Measurements from ENCODE around the gene CLNK. TPM values are rescaled to one million over a fixed set of nuclear protein-coding genes. Genes with fewer than 3 reads are reported as not detected.

The CLNK gene
- total and polyA plus RNA-seq, 2 of the 13 experiments (the other 11 are each of a cell fraction or from before 2014, with no cell fraction given) = not detected

DNA sequence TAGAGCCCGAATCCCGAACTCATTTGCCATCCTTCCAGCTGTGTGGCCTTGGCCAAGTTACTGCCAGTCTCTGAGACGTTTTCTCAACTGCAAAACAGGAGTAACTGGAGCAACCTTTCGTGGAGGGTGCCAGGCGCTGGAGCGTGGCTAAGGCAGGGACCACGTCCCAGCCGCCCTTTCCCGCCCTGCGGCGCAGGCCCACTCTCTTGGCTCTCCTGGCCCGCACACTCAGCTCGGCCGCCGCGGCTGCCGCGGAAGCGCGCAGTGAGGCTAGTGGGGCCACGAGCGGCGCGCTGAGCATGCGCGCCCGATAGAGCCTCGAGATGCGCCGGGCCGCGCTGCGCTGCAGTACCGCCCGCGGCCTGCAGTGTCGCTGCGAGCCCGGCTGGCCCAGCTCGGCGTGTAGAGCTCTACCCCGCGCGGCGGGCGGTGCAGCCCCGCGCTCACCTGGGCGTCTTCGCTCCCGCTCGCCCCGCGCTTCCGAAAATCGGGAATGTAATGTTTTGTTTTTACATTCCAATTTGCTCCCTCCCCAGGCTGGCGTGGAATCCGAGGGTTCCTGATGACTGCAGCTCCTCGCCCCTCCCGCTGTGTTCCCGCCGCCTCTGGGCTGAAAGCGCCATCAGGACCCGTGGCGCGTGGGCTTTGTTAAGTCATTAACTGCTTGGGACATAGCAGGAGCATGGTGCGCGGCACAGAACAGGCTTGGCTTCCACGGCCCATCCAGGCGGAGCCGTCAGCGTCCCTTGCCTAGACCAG is 223.3 kb downstream of the CLNK start:
- H3K4me2 ChIP-seq (ENCODE audit: low read depth, low read length) = peak overlapping the region; percentile 27; the same call in 1 of the 2 replicates
- H3K27me3 ChIP-seq (ENCODE audit: control insufficient read depth in 1 of 2, insufficient read depth in 2 of 2, low read length in 2 of 2) = peaks cover 0 to 4% of the 10 kb centered on the region in 2 experiments; a peak in 1 of 5 replicates
- no peak for DNase-seq (ENCODE audit: low spot score)
- H3K9ac ChIP-seq (ENCODE audit: insufficient read depth, low read depth, low read length) = no peak overlapping the region
- H3K36me3 ChIP-seq (replicated peaks in 1 of 2; ENCODE audit: control insufficient read depth in 1 of 2, insufficient read depth in 2 of 2, low read length in 2 of 2) = no peaks in the 10 kb centered on the region
- POLR2A ChIA-PET = no interaction called here
- ATAC-seq = peak; percentile 98
- H4K20me1 ChIP-seq (ENCODE audit: insufficient read depth, low read length) = no peaks in the 10 kb centered on the region; the same call in 1 of the 2 replicates
- no peaks in the 10 kb centered on the region for H3K79me2 ChIP-seq (ENCODE audit: insufficient read depth, low read length)
- FAIRE-seq = no peak
- in situ Hi-C loops (cut with HindIII; ENCODE audit: extremely low pct_ligation_motif_present, low pct_unique_long_range_greater_than_20kb) (no loop called here), intact Hi-C loops (cut with micrococcal nuclease; ENCODE audit: unreplicated experiment) (loop anchor here (10.0 kb wide), 1 partner anchor 74 kb away; no protein-coding TSS in a partner anchor)
- no peaks in the 10 kb centered on the region for H3K4me1 ChIP-seq (ENCODE audit: insufficient read depth, low read length)
- H3K9me3 ChIP-seq (ENCODE audit: low read length) = no peaks in the 10 kb centered on the region
- CTCF ChIA-PET (ENCODE audit: low intra/inter-chr PET ratio, low total read pairs) = no interaction called here
- no TSS peak for BruUV-seq (replicated peaks)
- WGBS (ENCODE audit: low lambda C conversion rate) = 57% methylated on average over 45 of the region's 72 CpGs
- no peak overlapping the region for H3K4me3 ChIP-seq (replicated peaks in 1 of 3; ENCODE audit: insufficient read depth in 1 of 3, low read depth in 2 of 3, low read length in 3 of 3)
- H3K27ac ChIP-seq (ENCODE audit: extremely low read length, insufficient read depth, low read length) = no peak overlapping the region
- no peak overlapping the region for H2AFZ ChIP-seq (ENCODE audit: low read length)
- TF ChIP-seq ZNF256 (CRISPR knock-in tag; conservative IDR thresholded peaks at IDR 0.05) (no peak), DBP (CRISPR knock-in tag; IDR thresholded peaks at IDR 0.05; ENCODE audit: not compliant biosample characterization) (no peak), E2F1 (CRISPR knock-in tag; IDR thresholded peaks at IDR 0.05) (no peak), KDM2A (CRISPR knock-in tag; IDR thresholded peaks at IDR 0.05; ENCODE audit: borderline replicate concordance, low read depth) (no peak), ATF5 (CRISPR knock-in tag; IDR thresholded peaks at IDR 0.05; ENCODE audit: low read depth) (no peak), ZNF687 (CRISPR knock-in tag; IDR thresholded peaks at IDR 0.05) (peak; percentile 27; the same call in 1 of the 2 replicates), ZNF12 (CRISPR knock-in tag; IDR thresholded peaks at IDR 0.05) (no peak), STAG1 (CRISPR knock-in tag; IDR thresholded peaks at IDR 0.05) (peak; percentile 29; the same call in 1 of the 2 replicates), CBX2 (IDR thresholded peaks at IDR 0.05; ENCODE audit: low read depth, low read length) (no peak), CBX2 (CRISPR knock-in tag; IDR thresholded peaks at IDR 0.05; ENCODE audit: low read depth) (no peak), TCF7 (IDR thresholded peaks at IDR 0.05; ENCODE audit: low read depth) (no peak), ZNF850 (CRISPR knock-in tag; conservative IDR thresholded peaks at IDR 0.05) (no peak), ZFX (CRISPR knock-in tag; IDR thresholded peaks at IDR 0.05; ENCODE audit: low read depth) (no peak)
